OCI-M2 (cell line): ENCODE results near the gene IL17REL.

Source experiments
- DNase-seq: peaks from one replicate; lab custom pipeline; 2025; ENCODE audit not compliant: unreplicated experiment; lab: John Stamatoyannopoulos, UW

The IL17REL gene

GRCh38 chr22:50046481-50047245, 34.1 kb upstream of the IL17REL start:
- no peak for DNase-seq

GRCh38 chr22:50046019-50046415, 33.5 kb upstream of the IL17REL start:
- no peak for DNase-seq

- no peak for DNase-seq
Measured at GRCh38 chr22:50045211-50046018, 32.9 kb upstream of the IL17REL start.

- no peak for DNase-seq
Measured at GRCh38 chr22:50044485-50045118, 32.0 kb upstream of the IL17REL start.

- DNase-seq, result no peak
Measured at GRCh38 chr22:50041361-50042065, 28.9 kb upstream of the IL17REL start.

GRCh38 chr22:50040717-50041116, 28.2 kb upstream of the IL17REL start:
- no peak for DNase-seq

GRCh38 chr22:50039669-50040443, 27.3 kb upstream of the IL17REL start:
- no peak for DNase-seq

- DNase-seq, result no peak
Measured at GRCh38 chr22:50035976-50036724, 23.6 kb upstream of the IL17REL start.

GRCh38 chr22:50035131-50035881, 22.7 kb upstream of the IL17REL start:
- no peak for DNase-seq

GRCh38 chr22:50034126-50035081, 21.8 kb upstream of the IL17REL start:
- no peak for DNase-seq

- no peak for DNase-seq
Measured at GRCh38 chr22:50032941-50033601, 20.5 kb upstream of the IL17REL start.

- DNase-seq, result no peak
Measured at GRCh38 chr22:50032109-50032871, 19.7 kb upstream of the IL17REL start.

GRCh38 chr22:50031189-50032091, 18.9 kb upstream of the IL17REL start:
- no peak for DNase-seq

GRCh38 chr22:50030297-50031188, 18.0 kb upstream of the IL17REL start:
- no peak for DNase-seq
